ENCODE measurements around the gene LMTK3. TPM values are rescaled to one million over a fixed set of nuclear protein-coding genes. Genes with fewer than 3 reads are reported as not detected.

Gene LMTK3
- polyA plus RNA-seq, 3 donors = 1.8 to 3.8 (median 3.6) TPM

DNA sequence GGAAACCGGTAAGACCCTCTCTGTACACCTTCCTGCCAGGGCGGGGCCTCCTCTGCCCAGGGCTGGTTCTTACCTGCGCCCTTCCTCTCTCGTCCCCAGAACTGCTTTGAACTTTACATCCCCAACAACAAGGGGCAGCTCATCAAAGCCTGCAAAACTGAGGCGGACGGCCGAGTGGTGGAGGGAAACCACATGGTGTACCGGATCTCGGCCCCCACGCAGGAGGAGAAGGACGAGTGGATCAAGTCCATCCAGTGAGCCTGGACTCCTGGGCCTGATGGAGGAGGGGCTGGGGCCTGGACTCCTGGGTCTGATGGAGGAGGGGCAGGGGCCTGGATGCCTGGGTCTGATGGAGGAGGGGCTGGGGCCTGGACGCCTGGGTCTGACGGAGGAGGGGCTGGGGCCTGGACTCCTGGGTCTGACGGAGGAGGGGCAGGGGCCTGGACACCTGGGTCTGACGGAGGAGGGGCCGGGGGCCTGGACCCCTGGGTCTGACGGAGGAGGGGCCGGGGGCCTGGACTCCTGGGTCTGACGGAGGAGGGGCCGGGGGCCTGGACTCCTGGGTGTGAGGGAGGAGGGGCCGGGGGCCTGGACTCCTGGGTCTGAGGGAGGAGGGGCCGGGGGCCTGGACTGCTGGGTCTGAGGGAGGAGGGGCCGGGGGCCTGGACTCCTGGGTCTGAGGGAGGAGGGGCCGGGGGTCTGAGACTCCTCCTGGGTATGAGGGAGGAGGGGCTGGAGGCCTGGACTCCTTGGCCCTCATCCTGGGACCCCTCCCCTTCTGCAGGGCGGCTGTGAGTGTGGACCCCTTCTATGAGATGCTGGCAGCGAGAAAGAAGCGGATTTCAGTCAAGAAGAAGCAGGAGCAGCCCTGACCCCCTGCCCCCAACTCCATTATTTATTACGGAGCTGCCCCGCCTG, 33.0 kb downstream of the LMTK3 start:
- DNase-seq (ENCODE audit: extremely low read depth in 1 of 11, low read depth in 9 of 11, low spot score in 4 of 11) = no peak

- DNase-seq (ENCODE audit: extremely low read depth in 1 of 11, low read depth in 9 of 11, low spot score in 4 of 11) = no peak
Observed at GRCh38 chr19:48477698-48478338, 33.8 kb downstream of the LMTK3 start.

DNA sequence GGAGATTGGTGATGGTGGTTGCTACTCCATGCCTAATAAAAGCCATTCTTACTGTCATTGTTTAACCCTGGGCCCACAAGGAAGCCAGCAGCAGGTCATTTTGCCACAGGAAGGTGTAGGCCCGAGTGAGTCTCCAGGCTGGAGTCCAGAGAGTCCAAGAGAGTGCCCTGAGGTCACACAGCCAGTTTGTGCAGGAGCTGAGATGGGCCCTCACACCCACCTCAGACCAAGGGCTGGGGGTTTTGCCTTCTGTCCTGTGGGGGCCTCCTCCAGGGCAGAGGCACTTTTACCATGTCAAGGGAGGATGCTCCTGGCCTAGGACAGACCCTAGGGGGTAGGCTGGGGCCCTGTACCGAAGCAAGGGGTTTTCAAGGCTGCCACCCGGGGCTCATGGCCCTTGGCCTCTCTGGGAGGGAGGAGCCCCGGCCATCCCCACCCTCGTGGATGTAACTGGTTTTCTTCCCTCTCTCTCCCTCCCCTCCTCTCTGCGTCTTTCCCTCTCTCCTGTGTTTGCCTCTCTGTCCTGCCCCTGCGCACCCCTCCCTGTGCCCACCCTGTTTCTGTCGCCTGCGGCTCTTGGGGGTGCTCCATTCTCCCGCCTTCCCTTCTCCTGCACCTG, 34.5 kb downstream of the LMTK3 start:
- no peak for DNase-seq (ENCODE audit: extremely low read depth in 1 of 11, low read depth in 9 of 11, low spot score in 4 of 11)

DNA sequence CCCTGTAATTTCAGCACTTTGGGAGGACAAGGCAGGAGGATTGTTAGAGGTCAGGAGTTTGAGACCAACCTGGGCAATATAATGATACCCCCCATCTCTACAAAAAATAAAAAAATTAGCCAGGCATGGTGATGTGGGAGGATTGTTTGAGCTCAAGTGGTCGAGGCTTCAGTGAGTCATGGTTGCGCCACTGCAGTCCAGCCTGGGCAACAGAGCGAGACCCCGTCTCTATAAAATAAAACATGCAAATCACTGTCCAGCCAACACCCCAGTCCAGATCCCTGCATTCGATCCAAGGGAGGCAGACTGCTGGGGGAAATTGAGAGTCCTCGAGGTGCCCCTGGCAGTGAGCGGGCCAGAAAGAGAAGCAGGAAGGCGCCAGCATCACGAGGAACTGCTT, 35.5 kb downstream of the LMTK3 start:
- no peak for DNase-seq (ENCODE audit: extremely low read depth in 1 of 11, low read depth in 9 of 11, low spot score in 4 of 11)

DNA sequence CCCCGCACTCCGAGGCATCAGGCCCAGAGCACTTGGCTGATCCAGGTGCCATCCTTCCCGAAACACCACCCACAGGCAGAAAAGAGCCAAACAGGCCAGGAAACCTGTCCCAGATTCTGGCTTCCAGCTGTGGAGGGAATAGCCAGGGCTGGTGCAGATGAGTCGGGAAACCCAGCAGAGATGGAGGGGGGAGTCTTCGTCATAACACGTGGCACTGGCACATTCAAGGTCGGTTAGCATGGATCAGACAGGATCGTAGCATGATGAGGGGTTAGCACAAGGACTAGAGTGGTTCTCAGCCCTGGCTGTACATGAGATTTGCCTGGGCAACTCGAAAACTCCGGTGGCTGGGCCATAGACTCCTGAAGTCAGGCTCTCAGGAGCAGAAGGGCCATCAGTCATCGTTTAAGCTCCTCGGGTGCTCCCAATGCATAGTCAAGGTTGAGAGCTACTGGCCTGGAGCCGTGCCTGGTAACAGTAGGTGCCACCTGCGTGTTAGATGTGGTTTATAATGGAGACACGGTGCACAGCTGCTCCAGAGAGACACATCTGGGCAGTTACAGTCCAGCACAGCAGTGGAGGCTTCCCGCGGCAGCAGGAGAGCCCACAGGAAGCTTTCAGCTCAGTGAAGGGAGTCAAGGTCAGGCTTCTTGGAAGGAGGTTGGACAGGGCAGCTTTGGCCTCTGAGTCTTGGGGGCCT, 36.1 kb downstream of the LMTK3 start:
- no peak for DNase-seq (ENCODE audit: extremely low read depth in 1 of 11, low read depth in 9 of 11, low spot score in 4 of 11)

DNA sequence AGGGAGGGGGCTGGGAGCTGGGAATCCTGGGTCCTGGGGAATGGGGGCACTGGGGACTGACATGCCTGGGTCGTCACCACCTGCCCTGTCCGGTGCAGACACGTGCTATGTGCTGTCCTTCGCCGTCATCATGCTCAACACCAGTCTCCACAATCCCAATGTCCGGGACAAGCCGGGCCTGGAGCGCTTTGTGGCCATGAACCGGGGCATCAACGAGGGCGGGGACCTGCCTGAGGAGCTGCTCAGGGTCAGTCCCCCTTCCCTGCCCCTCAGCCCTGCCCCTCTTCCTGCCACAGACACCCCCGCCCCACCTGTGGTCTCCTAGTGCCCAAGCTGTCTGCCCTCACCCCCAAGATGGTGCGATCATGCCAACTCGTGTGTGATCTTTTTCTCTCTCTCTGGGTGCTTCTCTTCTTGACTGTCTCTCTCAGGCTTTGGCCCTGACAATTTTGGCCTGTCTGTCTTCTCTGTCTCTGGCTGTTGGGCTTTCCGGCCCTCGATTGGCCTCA, 37.5 kb downstream of the LMTK3 start:
- DNase-seq (ENCODE audit: extremely low read depth in 1 of 11, low read depth in 9 of 11, low spot score in 4 of 11) = no peak

DNA sequence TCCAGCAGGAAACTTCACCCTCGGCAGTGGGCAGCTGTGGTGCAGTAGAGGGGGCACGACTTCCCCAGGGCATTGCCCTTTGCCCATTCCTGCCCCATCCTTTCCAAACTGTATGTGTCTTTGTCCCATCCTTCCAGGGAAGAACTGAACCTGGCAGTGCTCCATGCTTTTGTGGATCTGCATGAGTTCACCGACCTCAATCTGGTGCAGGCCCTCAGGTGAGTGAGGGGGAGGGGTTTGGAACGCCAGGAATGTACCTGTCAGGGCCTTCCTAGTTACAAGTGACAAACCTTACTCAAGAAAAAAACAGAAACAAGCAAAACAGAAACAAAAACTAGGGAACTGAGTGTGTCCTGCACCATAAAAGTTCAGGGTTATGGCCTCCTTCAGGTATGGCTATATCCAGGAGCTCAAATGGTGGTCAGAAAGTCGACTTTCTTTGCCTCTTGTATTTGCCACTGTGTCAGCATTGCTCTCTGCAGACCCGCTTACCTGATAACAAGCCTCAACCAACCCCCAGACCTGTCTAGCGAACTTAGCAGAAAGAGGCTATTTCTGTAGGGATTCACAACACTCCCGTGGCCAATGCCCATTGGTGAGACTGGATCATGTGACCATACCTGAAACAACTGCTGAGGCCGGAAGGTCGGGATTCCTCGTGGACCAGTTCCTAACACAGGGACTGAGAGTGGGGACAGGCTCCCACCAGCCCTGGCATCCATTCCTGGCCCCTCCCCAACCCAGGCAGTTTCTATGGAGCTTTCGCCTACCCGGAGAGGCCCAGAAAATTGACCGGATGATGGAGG, 38.3 kb downstream of the LMTK3 start:
- DNase-seq (ENCODE audit: extremely low read depth in 1 of 11, low read depth in 9 of 11, low spot score in 4 of 11) = no peak

DNA sequence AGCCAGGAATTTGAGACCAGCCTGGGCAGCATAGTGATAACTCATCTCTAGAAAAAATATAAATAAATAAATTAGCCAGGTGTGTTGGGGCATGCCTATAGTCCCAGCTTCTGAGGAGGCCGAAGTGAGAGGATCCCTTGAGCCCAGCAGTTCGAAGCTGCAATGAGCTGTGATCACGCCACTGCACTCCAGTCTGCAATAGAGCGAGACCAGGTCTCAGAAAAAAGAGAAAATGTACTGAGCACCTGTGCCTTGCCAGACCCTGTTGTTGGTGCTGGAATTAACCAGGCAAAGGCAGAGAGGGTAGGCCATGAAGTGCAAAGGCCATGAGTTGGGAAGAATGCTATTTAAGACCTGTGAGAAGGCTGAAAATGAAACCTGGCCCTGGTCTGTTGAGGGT, 39.8 kb downstream of the LMTK3 start:
- DNase-seq (ENCODE audit: extremely low read depth in 1 of 11, low read depth in 9 of 11, low spot score in 4 of 11) = no peak

DNA sequence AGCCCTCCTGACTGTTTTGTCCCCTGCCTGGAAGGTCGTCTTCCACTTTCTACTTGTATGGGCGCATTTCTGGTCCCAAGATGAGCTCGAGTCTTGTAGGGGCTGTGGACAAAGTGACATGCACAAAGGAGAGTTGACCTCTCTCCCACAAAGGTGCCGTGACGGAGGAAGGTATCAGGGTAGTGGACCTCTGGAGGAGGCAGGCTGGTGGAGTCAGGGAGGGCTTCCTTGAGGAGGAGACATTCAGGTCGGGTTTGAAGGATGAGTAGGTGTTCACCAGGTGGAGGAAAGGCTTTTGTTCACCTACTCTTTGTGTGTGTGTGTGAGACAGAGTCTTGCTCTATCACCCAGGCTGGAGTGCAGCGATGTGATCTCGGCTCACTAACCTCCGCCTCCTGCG, 40.8 kb downstream of the LMTK3 start:
- DNase-seq (ENCODE audit: extremely low read depth in 1 of 11, low read depth in 9 of 11, low spot score in 4 of 11) = no peak

GRCh38 chr19:48469934-48470680, 41.5 kb downstream of the LMTK3 start:
- no peak for DNase-seq (ENCODE audit: extremely low read depth in 1 of 11, low read depth in 9 of 11, low spot score in 4 of 11)

DNA sequence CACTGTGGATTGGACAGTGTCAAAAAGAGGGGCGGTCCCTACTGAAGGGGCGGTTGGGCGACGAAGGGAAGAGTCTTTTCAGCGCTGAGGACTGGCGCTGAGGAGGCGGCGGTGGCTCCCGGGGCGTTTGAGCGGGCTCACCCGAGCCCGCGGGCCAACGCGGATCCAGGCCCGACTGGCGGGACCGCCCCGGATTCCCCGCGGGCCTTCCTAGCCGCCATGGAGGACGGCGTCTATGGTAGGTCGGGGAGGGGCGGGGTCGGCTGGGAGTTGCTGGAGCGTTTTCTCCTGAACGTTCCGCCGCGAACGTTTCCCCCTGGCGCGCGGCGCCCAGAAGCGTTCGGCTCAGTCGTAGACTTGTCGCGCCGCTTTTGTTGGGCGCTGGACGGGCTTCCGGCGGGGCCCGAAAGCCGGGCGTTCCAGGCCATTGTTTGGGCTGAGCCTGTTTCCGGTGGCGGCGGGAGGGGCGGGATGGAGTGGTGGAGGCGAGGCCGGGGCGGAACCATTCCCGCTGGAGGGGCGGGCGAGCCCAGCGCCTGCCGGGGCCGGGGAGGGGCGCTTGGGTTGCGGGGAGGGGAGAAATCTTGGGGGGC, 42.2 kb downstream of the LMTK3 start, which contains the start of gene CYTH2:
Gene CYTH2, plus strand, starts transcription at position 81 of the 593 bp plus-strand sequence. Its CDS starts 139 bp downstream, at position 220.
- peak in 5 of 11 donors; percentile 56 to 72 (median 70) for DNase-seq (ENCODE audit: extremely low read depth in 1 of 11, low read depth in 9 of 11, low spot score in 4 of 11)

GRCh38 chr19:48468772-48469288, 42.8 kb downstream of the LMTK3 start:
- DNase-seq (ENCODE audit: extremely low read depth in 1 of 11, low read depth in 9 of 11, low spot score in 4 of 11) = peak; percentile 99 to 100 (median 100)

DNA sequence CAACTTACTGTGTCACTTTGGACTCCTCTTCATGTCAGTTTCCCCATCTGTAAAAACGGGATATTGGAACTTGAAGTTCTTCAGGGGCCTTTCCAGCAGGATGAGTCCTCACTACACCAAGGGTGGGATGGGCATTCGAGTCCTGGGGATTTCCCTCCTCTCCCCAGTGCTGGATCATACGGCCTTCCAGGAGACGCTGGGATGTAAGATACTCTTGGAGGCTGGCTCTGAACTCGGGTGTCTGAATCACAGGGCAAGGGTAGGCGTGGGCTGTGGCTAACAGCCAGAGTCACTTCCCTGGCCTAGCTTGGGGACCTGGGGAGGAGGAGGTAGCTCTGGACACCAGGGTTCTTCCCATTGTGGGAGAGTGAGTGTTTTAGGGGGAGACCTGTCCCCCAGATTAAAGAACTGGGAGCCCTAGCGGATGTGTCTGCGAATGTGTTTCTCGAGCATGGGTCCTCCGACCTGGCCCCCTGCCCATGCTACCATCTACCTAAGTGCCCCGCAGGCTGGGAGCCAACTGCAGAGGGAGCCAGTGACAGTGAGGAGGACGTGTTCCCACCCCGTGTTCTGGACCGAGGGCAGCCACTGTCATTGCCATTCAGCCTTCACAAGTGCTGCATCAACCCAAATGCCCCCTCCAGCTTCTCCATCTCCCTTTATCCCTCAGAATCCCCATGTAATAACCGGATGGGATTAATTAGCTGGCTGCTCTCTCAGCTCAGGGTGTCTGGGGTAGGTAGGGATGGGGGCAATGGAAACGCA, 44.9 kb downstream of the LMTK3 start:
- DNase-seq (ENCODE audit: extremely low read depth in 1 of 11, low read depth in 9 of 11, low spot score in 4 of 11) = no peak

GRCh38 chr19:48465215-48465614, 46.4 kb downstream of the LMTK3 start:
- no peak for DNase-seq (ENCODE audit: extremely low read depth in 1 of 11, low read depth in 9 of 11, low spot score in 4 of 11)

DNA sequence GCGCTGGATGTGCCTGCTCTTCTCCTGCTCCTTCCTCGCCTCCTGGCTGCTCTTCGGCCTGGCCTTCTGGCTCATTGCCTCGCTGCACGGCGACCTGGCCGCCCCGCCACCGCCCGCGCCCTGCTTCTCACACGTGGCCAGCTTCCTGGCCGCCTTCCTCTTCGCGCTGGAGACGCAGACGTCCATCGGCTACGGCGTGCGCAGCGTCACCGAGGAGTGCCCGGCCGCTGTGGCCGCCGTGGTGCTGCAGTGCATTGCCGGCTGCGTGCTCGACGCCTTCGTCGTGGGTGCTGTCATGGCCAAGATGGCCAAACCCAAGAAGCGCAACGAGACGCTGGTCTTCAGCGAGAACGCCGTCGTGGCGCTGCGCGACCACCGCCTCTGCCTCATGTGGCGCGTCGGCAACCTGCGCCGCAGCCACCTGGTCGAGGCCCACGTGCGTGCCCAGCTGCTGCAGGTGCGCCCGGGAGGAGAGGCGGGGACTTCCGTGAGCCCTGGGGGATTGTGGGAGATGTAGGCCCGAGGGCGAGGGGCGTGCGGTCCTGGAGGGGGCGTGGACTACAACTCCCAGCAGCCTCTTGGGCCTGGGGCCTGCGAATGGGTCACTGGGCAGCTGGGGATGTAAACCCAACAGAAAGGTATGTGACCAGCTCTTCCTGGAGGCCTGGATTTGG, 49.5 kb downstream of the LMTK3 start:
- no peak for DNase-seq (ENCODE audit: extremely low read depth in 1 of 11, low read depth in 9 of 11, low spot score in 4 of 11)

DNA sequence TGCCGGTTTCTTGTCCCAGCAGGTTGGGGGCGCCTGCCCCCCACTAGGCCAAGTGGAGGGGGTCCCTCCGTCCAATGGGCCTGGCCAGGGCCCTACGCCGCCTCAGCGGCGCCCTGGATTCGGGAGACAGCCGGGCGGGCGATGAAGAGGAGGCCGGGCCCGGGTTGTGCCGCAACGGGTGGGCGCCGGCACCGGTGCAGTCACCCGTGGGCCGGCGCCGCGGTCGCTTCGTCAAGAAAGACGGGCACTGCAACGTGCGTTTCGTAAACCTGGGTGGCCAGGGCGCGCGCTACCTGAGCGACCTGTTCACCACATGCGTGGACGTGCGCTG, 50.0 kb downstream of the LMTK3 start:
- no peak for DNase-seq (ENCODE audit: extremely low read depth in 1 of 11, low read depth in 9 of 11, low spot score in 4 of 11)

All from renal cortex interstitium (tissue), 11 donors.